GM12875 (cell line): ENCODE measurements around the gene ZBED6.

ENCODE experiments used
- H3K4me3 ChIP-seq: one replicate; pipeline ENCODE4 v1.5.1; 2011; ENCODE audit warnings: low read depth, low read length, control low read depth
- TF ChIP-seq, protein P1 (sequence below): IDR thresholded peaks from 2 replicates; pipeline ENCODE4 v1.5.1; 2011; ENCODE audit warnings: low read depth, mild to moderate bottlenecking, control low read depth, inconsistent platforms, low read length, moderate library complexity, borderline replicate concordance; ENCODE audit not compliant: insufficient read depth

Gene ZBED6

DNA sequence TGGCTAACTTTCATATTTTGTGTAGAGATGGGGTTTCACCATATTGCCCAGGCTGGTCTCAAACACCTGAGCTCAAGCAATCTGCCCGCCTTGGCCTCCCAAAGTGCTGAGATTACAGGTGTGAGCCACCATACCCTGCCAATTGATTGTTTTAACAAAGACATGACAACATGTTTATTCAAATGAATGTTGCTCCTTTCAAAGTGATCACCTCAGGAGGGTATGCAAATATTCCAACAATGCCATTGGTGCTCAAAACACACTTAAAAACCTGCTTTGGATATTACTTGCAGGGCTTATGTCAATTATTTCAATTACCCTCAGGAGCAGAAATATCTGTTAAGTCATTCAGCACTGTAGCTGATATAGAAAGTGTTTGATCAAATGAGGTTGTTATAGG is 22.6 kb upstream of the ZBED6 start:
- TF ChIP-seq, protein P1, sequence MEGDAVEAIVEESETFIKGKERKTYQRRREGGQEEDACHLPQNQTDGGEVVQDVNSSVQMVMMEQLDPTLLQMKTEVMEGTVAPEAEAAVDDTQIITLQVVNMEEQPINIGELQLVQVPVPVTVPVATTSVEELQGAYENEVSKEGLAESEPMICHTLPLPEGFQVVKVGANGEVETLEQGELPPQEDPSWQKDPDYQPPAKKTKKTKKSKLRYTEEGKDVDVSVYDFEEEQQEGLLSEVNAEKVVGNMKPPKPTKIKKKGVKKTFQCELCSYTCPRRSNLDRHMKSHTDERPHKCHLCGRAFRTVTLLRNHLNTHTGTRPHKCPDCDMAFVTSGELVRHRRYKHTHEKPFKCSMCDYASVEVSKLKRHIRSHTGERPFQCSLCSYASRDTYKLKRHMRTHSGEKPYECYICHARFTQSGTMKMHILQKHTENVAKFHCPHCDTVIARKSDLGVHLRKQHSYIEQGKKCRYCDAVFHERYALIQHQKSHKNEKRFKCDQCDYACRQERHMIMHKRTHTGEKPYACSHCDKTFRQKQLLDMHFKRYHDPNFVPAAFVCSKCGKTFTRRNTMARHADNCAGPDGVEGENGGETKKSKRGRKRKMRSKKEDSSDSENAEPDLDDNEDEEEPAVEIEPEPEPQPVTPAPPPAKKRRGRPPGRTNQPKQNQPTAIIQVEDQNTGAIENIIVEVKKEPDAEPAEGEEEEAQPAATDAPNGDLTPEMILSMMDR: no peak

DNA sequence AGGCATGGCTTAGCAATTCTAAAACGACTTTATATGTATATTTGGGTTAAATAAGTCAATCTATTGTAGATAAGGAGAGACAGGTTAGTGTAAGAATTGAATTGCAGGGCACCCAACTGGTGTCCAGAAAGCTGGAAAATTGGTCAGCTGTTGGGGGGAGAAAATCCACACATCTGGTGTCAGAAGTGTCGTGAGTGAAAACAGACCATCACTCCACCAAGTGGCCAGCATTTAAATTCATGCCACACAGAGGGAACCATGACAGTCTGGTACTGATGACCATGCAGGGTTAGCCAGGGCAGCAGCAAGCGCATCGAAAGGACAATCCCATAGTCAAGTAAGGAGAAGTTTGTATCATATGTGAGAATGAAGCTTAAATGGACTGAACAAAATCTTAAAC is 18.8 kb upstream of the ZBED6 start:
- TF ChIP-seq, protein P1: no peak
- no peak overlapping the region for H3K4me3 ChIP-seq

More for the DNA sequence above, 22.6 kb upstream of the ZBED6 start:
- no peak overlapping the region for H3K4me3 ChIP-seq

GRCh38 chr1:203777596-203777995 is 17.8 kb upstream of the ZBED6 start:
- TF ChIP-seq, protein P1: no peak
- H3K4me3 ChIP-seq: no peak overlapping the region

DNA sequence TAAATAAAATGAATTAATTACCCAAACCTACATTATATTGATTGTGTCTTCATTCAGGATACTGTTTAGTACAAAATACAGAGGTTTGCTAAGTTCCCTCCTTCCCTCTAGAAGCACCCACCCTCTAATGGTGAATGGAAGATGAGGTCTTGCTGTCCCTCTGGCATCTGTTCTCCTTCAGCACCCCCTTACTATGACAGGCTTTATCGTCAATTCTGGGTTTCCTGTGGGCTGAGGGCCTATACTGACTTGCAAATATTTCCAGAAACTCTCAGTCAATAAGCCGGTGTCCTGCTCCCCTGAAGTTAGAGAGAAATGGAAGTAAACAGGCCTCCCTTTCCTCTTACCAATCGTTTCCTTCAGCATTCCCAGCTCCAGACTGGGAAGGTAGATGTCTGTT is 17.3 kb upstream of the ZBED6 start:
- H3K4me3 ChIP-seq: no peak overlapping the region

GRCh38 chr1:203778789-203779188 is 16.6 kb upstream of the ZBED6 start:
- H3K4me3 ChIP-seq: no peak overlapping the region
- TF ChIP-seq, protein P1: no peak

More for the DNA sequence above, 17.3 kb upstream of the ZBED6 start:
- TF ChIP-seq, protein P1: no peak

DNA sequence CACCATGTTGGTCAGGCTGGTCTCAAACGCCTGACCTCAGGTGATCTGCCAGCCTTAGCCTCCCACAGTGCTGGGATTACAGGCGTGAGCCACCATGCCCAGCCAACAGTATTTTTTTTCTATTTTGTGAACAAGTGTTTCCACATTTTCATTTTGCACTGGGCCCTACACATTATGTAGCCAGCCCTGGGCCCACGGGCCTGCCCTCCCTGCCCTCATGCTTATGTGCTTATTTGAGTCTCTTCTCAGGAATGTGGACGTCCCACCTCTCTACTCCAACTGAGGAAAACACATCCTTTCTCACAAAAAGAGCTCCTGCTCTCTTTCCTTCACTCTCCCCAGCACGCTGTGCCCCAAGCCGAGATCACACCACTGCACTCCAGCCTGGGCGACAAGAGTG is 13.5 kb upstream of the ZBED6 start:
- no peak overlapping the region for H3K4me3 ChIP-seq

GRCh38 chr1:203789966-203790365 is 5.5 kb upstream of the ZBED6 start:
- no peak overlapping the region for H3K4me3 ChIP-seq
- TF ChIP-seq, protein P1: no peak

More for the DNA sequence above, 13.5 kb upstream of the ZBED6 start:
- TF ChIP-seq, protein P1: no peak
